Measurements from ENCODE around the gene TXNRD2. TPM values are rescaled to one million over a fixed set of nuclear protein-coding genes. Genes with fewer than 3 reads are reported as not detected.
"Not testable (repeated sequence)": the region's sequence is repeated elsewhere in the genome, so short reads cannot be mapped to it uniquely, and the experiment has no call there.

The TXNRD2 gene
- total RNA-seq, 1 donor from 2014 or later, result 8.0 TPM

DNA sequence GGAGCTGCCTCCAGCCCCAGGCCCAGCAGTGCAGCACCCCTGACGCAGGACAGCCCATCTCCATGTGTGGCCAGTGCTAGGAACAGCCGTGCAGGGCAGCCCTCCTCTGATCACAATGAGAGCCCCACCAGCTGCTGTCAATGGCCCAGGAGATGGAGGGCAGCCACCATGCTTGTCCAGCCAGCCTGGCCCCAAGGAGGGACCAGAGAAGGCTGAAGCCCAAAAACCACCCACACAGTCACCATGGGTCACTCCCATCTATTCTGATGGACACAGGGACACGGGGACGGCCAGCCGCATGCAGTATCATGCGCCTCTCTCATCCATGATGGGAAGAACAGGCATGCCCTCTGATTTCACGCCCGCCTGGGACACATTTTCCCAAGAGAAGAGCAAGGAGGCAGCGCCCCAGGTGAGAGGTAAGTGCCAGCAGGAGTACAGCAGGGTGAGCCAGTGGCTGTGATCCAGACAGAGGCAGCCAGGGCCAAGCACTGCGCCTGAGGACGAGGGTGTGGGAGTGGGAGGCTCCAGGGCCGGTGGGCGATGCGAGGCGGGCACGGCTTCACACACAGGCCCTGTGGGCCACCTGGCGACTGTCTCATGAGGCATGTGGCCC is 53.4 kb downstream of the TXNRD2 start:
- no peak for DNase-seq

DNA sequence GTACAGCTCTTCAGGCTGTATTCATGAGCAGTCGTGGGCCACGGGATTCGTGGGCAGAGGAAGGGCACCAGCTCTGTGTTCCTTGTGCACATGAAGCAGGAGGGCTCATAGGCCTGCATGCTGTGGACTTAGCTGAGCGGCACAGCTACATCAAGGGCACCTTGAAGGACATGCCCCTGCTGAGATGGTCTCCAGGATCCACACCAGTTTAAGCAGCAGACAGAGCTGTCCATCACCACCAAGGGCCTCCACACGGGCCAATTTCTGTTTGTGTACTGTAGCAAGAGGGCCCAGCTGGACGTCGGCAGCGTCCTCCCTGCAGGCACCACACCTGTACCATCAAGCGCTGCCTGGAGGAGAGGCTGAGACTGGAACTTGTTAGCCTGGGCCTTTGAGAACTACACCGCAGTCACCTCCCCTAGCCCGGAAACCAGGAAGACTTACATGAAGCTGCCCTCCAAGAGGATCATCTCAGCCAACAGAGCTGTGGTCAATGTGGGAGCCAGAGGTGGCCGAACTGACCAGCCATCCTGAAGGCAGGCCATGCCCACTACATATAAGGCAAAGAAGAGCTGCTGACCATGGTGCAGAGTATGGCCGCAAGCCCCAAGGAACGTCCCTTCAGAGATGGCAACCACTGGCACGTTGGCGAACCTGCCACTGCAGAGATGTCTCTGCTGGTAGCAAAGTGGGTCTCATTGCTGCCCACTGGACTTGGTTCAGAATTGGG is 54.2 kb downstream of the TXNRD2 start:
- no peak for DNase-seq

DNA sequence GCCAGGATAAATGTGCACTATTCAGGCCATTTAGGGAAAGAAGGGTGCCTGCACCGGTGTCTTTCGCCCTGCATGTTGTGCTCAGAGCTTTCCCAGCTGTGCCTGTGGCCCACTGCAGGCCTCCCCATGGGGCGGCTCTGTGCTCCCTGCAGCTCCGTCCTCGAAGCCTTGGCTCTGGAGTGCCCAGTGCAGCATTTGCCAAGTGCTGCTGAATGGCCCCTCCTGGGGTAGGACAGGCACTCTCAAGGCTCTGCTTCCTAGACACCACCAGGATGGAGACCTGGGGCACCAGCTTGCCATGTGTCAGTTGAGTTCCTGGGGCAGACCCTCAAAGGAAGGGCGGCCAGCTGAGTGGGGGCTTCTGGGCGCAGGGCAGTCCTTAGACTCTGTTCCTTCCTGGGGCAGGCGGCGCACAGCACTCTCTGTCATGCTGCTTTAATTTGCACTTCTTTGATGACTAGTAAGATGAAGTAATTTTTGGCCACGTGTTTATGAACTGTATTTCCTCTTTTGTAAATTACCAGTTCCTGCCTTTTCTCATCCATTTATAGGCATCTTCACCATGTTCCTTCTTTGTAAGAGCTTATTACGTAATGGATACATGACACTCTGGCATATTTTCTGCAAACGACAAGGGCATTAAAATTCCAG is 54.9 kb downstream of the TXNRD2 start:
- no peak for DNase-seq

DNA sequence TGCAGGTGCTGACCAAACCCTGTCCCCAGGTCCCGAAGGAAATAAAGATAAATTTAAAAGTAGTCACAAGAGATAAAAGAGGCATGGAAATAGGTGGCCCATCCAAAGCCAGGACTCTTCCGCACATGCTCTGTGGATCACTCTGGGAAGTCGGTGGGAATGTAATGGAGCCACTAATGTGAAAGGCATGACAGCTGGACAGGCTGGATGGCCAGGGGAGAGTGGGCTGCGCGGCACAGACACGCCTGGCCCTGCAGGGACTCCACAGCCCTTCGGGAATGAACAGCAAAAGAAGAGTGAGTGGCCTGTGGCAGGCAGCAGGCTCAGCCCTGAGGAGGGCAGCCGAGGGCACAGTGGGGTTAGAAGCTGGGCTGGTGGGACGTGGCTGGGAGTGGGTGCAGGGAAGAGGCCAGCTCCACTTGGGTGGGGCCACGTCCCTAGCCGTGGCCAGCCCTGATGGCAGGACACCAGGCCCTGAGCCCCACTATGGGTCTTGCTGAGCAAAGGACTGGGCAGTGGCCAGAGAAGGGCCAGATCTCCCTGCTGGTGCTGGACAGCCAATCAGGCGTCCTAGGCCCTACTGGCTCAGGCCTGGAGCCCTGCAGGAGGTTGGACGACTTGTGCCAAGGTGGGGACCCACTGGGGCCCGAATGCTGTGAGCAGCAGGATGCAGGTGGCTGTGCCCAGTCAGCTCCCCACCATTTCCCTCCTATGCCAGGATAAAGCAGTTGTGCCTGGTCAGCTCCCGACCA is 55.6 kb downstream of the TXNRD2 start:
- DNase-seq, result no peak

DNA sequence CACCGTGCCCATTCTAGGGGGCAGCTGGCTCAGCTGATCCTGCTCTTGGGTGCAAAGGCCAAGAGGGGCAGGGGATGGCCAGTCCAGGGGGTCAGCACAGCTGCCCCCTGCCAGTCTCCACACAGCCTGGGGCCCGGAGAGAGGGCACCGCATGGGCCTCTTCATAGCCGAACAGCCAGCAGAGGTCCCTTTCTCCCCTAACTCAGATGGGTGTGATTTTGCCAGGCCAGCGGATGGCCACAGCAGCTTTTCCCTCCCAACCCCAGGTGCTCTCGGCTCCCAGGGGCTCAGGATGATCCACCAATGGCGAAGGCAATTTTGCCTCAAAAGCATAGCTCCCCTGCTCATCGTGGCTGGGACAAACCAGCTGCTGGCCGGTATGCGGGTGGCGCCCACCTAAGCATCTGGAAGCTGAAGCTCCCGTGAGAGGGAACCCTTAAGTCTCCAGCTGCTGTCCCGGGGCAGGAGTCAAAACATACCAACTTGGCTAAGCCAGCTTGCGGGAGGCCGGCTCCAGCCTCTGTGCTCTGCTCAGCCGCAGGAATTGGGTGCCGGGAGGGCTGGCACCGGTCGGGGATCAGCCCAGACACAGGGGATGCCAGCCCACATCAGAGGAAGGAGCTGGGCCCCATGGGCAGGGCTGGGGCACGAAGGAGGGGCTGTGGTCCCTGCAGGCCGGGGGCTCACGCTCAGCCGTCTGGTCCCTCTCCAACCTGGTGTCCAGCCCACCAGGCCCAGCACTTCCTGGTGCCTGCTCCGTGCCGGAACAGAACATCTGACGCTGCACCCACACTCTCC is 56.5 kb downstream of the TXNRD2 start:
- DNase-seq, result no peak

DNA sequence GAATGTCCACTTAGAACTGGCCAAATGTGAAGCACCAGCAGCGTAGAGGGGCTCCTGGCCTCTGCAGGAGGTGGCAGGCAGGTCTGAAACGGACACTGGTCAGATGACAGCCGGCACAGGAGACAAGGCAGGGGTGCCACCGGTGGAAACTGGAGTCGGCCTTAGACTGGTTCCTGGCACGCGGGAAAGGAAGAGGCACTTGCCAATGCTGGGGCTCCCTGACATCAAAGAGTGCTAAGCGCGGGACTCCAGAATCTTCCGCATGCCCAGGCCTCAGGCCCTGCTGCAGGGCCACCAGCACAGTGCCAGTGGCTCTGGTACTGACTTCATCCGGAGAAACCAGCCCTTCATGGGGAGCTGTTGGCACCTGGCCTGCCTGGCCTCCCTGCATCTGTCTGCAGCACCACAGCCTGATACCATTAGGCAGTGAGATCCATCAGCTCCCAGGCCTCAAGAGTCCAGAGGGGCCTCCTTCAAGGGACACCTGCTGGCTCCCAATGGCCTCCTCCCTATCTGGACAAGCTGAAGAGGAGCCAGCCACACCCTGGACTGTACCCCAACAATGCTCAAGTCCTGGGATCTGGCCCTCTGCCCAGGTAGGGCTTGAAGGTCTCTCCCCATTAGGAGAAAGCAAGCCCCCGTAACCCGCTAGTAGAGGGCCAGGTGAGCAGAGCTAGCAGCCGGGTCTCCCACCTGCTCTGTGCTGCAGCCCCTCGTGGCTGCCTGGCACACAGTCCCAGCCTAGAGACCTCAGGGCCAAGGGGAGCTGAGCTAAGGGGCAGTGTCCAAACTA is 57.3 kb downstream of the TXNRD2 start:
- no peak for DNase-seq

DNA sequence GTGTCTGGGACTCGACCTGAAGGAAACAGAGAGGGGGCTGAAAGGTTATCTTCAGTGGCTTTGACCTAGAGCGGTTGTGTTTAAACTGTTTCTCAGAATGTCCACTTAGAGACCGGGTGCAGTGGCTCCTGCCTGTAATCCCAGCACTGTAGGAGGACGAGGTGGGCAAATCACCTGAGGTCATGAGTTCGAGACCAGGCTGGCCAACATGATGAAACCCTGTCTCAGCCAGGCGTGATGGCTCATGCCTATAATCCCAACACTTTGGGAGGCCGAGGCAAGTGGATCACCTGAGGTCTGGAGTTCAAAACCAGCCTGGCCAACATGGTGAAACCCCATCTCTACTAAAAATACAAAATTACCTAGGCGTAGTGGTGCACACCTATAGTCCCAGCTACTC is 58.2 kb downstream of the TXNRD2 start:
- not testable (repeated sequence) for DNase-seq

DNA sequence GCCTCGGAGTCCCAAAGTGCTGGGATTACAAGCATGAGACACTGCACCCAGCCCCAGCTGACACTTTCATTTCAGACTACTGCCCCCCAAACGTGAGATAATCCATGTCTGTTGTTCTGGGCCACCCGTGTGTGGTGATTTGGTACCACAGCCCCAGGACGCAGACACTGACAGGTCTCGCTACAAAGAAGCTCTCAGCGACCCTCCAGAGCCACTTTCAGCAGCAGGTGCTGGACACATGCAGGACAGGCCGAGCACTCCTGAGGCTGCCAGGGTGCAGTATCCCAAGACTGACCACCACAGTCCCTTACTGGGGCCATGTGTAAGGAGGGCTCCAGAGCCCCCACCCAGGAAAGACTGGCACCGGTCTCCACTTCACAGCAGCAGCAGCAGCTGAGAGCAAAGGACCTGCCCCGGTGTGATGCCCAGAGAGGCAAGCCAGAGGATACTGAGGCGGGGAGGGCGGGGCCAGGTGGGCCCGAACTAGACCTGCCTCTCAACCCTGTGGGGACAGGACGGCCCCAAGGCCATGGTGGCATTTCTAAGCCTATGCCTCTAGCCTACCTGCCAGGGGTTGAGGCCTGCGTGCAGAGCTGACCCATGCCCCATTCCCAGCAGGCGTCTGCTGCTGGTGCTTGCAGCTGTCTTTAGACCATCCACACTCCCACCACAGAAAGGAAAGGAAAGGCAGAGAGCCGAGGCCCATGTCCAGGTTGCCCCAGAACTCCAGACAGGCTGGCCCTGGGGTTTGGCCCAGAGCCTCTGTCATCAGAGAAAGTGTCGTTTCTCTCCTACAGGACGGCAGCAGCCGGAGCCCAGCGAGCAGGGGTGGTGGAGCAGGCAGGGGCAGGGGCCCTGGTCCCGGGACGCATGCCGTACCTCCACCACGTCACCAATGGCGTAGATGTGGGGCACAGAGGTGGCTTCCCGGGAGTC is 58.9 kb downstream of the TXNRD2 start:
- DNase-seq, result no peak

DNA sequence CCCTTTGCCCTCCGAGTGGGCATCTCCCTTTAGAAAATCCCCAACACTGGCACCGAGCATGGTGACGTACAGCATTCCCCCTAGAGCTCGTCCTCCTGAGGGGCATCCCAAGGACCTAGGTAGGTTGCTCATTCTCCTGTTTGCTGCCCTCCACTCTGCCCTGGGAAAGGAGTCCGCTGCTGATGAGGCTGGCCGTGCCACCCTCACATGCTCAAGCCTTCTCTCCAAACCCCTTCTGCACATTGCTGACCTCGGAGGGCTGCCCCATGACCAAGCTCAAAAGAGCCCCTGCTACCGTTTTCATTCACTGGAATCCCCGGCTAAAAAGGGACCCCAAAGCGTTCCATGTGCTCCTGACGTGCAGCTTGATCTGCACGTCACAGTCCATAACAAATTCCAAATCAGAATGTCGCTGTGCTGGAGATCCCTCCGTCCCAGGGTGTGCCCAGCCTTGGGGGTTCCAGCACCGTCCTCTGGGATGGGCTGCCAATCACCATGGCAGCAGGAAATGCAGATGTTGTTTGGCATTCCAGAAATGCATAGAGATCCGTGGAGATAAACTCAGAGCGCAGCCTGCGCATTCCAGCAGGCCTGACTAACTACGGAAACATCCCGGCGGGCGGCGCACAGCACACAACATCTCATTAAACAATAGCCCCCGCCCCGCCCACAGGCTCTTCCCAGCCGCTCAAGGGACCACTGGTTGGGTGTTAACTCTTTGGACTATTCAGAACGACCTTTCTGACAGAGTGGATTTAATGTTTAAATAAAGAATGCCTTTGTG is 60.6 kb downstream of the TXNRD2 start:
- no peak for DNase-seq

DNA sequence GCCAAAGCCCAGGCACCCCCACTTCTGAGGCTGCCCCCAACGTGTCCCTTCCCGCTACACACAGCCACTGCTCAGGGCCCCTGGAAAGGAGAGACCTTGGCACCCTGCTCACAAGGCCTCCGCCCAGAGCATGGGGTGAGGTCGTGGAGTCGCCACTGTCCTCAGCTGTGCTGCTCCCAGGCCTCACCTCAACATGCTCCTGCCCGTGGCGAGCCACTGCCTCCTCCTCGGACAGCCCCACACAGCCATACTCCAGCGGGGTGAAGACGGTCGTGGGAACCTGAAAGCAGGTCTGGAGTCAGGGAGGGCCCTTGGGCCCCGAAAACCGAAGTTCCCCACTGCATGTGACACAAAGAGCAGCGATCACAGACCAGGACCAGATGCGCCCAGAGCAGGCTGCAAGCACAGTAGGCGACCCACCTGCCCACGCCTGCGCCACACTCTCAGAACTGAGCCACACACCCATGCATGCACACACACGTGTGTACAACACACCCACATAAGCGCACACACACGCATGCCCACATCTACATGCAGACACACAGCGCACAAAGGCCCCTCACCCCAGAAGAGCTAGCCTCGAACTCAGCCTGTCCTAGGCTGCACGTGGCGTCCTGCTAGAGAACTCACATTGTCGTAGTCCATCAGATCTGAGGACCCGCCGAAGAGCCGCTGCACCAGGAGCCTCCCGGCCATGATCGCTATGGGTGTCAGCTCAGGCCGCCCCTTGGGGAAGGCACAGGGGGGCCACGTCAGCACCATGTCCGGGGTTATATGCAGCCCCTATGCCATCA is 61.4 kb downstream of the TXNRD2 start:
- DNase-seq, result no peak

DNA sequence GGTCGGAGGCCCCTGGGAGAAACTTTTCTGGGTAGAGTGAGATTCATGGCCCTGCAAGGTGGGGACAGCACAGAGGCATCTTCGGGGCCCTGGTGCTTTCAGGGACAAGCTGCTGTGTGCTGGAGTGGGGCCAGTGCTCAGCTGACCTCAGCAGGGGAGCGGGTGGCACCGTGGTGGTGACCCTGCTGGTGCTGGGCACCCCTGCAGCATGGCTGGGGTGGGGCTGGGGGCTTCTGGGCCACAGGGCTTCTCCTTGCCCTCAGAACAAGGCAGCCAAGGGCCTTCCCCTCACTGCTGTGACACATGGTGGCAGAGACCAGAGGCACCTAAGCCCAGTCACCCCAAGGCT is 62.0 kb downstream of the TXNRD2 start:
- DNase-seq, result no peak

DNA sequence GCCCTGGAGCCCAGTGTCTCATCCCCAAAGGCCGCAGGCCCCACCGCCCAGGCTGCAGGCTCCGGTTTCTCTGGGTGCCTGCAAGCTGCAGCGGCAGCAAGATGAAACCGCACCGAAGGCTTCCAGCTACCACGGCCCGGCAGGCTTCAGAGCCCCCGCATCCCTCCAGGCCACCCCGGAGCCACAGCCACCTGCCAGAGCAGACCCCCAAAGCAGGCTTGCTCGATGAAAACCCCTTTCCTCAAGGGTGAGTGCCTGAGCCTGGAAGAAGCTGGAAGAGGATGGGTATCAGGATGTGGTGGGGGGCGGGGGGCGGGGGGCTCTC is 62.4 kb downstream of the TXNRD2 start:
- DNase-seq, result no peak

DNA sequence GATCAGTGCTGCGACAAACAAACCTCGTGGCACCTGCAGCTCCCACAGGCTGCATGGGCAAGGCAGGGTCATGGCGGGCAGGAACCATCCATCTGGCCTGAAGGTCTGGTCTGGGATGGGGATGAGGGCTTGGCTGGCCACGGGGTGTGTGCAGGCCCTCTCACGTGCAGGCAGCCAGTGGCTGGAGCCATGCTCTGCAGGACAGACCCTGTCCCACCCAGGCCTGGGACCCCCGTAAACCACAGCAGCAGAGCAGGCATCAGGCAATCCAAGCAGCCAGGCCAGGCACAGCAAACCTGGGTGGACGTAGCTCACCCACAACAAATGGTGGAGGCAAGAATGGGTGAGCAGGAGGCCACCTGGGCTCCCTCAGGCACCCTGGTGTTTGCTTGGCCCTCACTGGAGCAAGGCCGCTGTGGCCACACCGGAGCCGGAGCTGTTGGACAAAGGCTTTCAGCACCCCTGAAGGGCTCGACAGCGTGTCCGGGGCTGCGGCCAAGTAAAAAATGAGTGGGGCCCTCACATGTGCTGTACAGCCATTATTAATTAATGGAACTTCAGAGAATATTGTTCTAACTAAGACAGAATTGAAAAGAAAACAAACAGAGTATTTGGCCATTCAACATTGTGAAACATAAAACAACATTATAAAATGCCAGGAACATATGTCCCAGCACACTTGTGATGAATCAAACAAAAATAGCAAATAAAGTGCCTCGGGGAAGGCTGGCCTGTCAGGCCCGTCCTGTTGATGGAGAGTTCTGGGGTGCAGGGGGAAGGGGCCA is 63.0 kb downstream of the TXNRD2 start:
- DNase-seq, result no peak

DNA sequence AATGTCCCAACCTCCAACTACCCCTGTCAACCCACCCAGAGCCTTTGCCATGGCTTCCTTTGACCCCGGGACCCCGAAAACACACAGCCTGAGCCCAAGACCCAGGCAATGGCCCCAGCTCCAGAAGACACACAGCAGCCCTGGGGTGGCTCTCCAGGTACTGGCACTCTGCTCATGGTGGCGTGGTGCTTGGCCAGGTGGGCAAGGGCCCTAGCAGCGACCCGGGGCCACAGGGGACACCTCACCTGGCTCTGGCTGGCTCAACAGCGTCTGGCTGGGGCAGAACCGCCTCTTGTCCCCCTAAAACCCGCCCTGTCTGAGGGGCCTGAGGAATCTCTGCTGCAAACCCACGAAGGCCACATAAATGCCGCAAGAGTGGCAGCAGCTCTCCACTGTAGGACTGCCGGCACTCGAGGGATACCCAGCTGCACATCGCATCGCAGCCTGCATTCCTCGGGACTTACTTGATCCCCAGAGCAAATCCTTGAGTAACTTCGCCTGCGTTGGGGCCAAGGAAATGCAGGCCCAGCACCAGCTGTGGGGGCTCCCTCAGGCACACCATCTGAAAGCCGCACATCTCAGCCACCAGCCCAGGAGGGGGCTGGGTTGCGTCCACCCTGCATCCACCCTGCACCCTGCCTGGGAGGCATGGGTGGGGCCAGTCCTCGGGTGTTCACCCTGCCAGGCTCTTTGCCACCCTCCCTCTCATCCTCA is 63.8 kb downstream of the TXNRD2 start:
- no peak for DNase-seq

DNA sequence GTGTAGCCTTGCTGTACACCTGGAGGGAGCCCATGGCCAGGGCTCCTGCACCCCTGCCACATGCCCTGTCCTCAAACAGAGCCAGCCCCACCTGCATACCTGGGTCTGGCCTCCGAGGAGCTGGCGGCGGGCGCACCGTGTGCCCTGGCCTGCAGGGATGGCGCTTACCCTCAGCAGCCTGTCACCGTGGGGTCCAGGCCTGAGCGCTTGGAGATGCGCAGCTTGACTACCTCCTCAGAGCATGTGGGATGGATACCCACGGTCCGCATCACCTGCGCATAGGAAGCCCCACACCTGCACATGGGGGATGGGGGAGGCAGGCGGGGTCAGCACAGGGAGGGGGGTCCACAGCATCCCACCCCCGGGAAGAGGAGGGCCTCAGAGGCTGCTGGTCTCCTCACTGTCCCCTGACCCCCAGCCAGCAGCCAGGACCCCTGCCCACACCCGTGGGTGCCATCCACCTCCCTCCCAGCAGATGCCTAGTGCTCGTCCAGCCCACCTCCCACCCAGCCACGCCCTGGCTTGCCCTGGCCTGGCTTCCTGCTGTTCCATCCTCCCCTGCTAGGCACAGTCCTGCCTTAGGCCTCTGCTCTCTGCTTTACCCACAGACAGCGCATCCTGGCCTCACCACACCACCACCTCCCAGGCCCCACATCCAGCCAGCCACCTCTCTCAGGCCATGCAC is 64.5 kb downstream of the TXNRD2 start:
- no peak for DNase-seq

DNA sequence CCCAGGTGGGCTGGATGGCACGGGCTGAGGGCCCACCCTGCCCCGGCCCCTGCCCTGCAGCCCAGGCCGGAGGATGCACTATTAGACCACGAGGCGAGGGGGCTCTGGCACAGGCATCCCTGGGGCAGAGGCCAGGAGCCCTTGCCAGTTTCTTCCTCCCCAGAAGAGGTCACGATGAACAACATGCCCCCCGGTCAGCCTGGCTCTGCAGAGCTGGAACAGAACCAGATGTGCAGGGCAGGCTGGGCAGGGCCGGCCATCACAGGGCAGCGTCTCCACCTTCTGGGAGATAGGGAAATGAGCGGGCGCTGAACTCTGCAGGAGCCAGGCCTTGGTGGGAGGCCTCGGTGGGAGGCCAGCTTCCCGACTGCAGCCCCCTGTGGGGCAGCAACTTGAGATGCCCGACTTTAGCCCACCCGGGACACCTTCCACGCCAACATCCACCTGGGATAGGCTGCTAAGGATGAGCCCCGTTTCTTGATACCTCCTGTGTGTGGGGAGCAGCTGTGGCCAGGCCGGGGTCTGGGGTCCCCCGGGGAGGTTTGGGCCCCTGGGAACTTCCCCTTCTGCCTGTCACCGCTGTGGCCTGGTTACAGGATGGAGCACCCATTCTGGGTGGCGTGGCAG is 65.2 kb downstream of the TXNRD2 start:
- DNase-seq, result no peak
